Activated T-cell treated with anti-CD3 and anti-CD28 coated beads for 48 hours (primary cell): ENCODE measurements around the gene GNG13.

Experiments used
- DNase-seq: peaks from one replicate; pipeline ENCODE4 v3.0.0-alpha.2; 2020; ENCODE audit warnings: low read depth

GNG13 gene

GRCh38 chr16:813204-813915 lies 12.8 kb upstream of the GNG13 start:
- DNase-seq, result peak; percentile 62

GRCh38 chr16:808085-808386 lies 7.5 kb upstream of the GNG13 start:
- DNase-seq, result no peak

- peak; percentile 82 for DNase-seq
Measured at GRCh38 chr16:807347-808084, 7.0 kb upstream of the GNG13 start.

- no peak for DNase-seq
Measured at GRCh38 chr16:805474-805873, 4.9 kb upstream of the GNG13 start.

GRCh38 chr16:804193-805048 lies 3.9 kb upstream of the GNG13 start:
- DNase-seq, result no peak

- no peak for DNase-seq
Measured at GRCh38 chr16:803754-804080, 3.2 kb upstream of the GNG13 start.

- DNase-seq, result no peak
Measured at GRCh38 chr16:802914-803753, 2.6 kb upstream of the GNG13 start.

GRCh38 chr16:802461-802860 lies 1.9 kb upstream of the GNG13 start:
- DNase-seq, result no peak

GRCh38 chr16:801584-802363 lies 1.2 kb upstream of the GNG13 start:
- no peak for DNase-seq

- no peak for DNase-seq
Measured at GRCh38 chr16:800834-801511, 439 bp upstream of the GNG13 start.

GRCh38 chr16:799111-799947 lies 1.2 kb downstream of the GNG13 start:
- no peak for DNase-seq

GRCh38 chr16:798666-799065 lies 1.9 kb downstream of the GNG13 start:
- DNase-seq, result no peak

- DNase-seq, result no peak
Measured at GRCh38 chr16:797686-798085, 2.8 kb downstream of the GNG13 start.

GRCh38 chr16:797120-797420 lies 3.5 kb downstream of the GNG13 start:
- DNase-seq, result no peak

- DNase-seq, result no peak
Measured at GRCh38 chr16:796296-797119, 4.0 kb downstream of the GNG13 start.

GRCh38 chr16:795580-796229 lies 4.8 kb downstream of the GNG13 start:
- no peak for DNase-seq

GRCh38 chr16:794853-795466 lies 5.6 kb downstream of the GNG13 start:
- DNase-seq, result no peak
